Fibroblast of pulmonary artery (primary cell): Measurements from ENCODE around the gene OLFM3.

Experiments used
- DNase-seq: peaks from one replicate; pipeline ENCODE4 v3.0.0-alpha.2; 2010; ENCODE audit warnings: low read depth
- H3K4me3 ChIP-seq: replicated peaks from 2 replicates; pipeline ENCODE4 v1.5.1; 2011; ENCODE audit warnings: low read depth, mild to moderate bottlenecking, control low read depth, low read length, moderate library complexity
- CTCF ChIP-seq: IDR thresholded peaks from 2 replicates; pipeline ENCODE4 v1.5.1; 2011; ENCODE audit warnings: mild to moderate bottlenecking, control low read depth, low read length, inconsistent platforms; ENCODE audit errors: missing control alignments

Gene OLFM3

GRCh38 chr1:101957771-101958170, 39.0 kb downstream of the OLFM3 start:
- H3K4me3 ChIP-seq = no peak overlapping the region
- TF ChIP-seq CTCF = no peak
- DNase-seq = no peak

GRCh38 chr1:101953623-101954022, 43.1 kb downstream of the OLFM3 start:
- no peak for TF ChIP-seq CTCF
- H3K4me3 ChIP-seq = no peak overlapping the region

GRCh38 chr1:101945884-101946283, 50.8 kb downstream of the OLFM3 start:
- no peak for TF ChIP-seq CTCF
- H3K4me3 ChIP-seq = no peak overlapping the region
- no peak for DNase-seq

More at GRCh38 chr1:101953623-101954022, 43.1 kb downstream of the OLFM3 start:
- DNase-seq = no peak

GRCh38 chr1:101943237-101943636, 53.5 kb downstream of the OLFM3 start:
- DNase-seq = no peak
- H3K4me3 ChIP-seq = no peak overlapping the region
- no peak for TF ChIP-seq CTCF

- TF ChIP-seq CTCF = no peak
- H3K4me3 ChIP-seq = no peak overlapping the region
- no peak for DNase-seq
These were observed 54.1 kb downstream of the OLFM3 start for GRCh38 chr1:101942516-101943193.

GRCh38 chr1:101938681-101939080, 58.0 kb downstream of the OLFM3 start:
- H3K4me3 ChIP-seq = no peak overlapping the region
- TF ChIP-seq CTCF = no peak
- no peak for DNase-seq

- H3K4me3 ChIP-seq = no peak overlapping the region
- no peak for DNase-seq
- TF ChIP-seq CTCF = no peak
These were observed 67.4 kb downstream of the OLFM3 start for GRCh38 chr1:101929343-101929742.
